GM04503 (cell line): ENCODE results near the gene H2AZ2.
"Not testable (repeated sequence)": the region's sequence is repeated elsewhere in the genome, so short reads cannot be mapped to it uniquely, and the experiment has no call there.

Experiments used
- DNase-seq: peaks from one replicate; pipeline ENCODE4 v3.0.0-alpha.2; 2012; ENCODE audit warnings: low read depth

Gene H2AZ2

DNA sequence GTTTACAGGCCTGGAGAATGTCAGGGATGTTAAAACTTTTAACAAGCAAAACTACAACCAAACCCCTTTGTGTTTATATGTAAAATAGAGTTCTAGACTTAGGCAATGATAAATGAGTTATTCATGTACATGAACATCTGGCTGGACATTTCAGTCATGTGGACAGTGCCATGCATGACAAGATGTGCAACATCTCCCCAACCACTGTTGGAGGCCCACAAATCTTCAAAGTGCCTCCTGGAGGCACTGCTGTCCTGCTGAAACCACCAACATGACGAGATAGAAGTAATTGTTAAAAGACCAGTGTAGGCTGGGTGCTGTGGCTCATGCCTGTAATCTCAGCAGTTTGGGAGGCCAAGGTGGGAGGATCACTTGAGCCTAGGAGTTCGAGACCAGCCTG lies 33.0 kb downstream of the H2AZ2 start:
- no peak for DNase-seq

GRCh38 chr7:44811571-44811970 lies 36.3 kb downstream of the H2AZ2 start:
- no peak for DNase-seq

- DNase-seq: no peak
These were observed 36.8 kb downstream of the H2AZ2 start for GRCh38 chr7:44811093-44811492.

GRCh38 chr7:44808914-44809393 lies 38.9 kb downstream of the H2AZ2 start:
- no peak for DNase-seq

- DNase-seq: no peak
These were observed 41.9 kb downstream of the H2AZ2 start for GRCh38 chr7:44805950-44806349.

- not testable (repeated sequence) for DNase-seq
These were observed 43.9 kb downstream of the H2AZ2 start for GRCh38 chr7:44803828-44804519.

DNA sequence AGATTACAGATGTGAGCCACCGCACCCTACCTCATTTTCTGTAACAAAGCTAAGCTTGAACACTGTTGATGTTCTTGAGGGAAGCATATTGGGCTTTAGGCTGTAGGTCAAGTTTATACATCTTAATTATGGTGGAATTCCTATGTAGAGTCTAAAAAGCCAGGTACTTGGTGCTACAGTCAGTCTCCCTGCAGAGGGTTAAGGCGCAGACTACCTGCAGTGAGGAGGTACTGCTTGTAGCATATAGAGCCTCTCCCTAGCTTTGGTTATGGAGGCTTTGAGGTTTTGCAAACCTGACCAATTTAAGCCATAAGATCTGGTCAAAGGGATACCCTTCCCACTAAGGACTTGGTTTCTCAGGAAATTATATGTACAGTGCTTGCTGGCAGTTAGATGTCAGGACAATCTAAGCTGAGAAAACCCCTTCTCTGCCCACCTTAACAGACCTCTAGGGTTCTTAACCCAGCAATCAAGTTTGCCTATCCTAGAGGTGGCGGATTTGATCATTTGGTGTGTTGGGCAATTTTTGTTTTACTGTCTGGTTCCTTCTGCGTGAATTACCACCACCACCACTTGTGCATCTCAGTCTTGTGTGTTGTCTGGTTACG lies 45.4 kb downstream of the H2AZ2 start:
- no peak for DNase-seq

GRCh38 chr7:44801890-44802289 lies 46.0 kb downstream of the H2AZ2 start:
- no peak for DNase-seq

GRCh38 chr7:44799939-44800338 lies 47.9 kb downstream of the H2AZ2 start:
- no peak for DNase-seq

GRCh38 chr7:44798649-44799305 lies 49.1 kb downstream of the H2AZ2 start:
- DNase-seq: no peak

DNA sequence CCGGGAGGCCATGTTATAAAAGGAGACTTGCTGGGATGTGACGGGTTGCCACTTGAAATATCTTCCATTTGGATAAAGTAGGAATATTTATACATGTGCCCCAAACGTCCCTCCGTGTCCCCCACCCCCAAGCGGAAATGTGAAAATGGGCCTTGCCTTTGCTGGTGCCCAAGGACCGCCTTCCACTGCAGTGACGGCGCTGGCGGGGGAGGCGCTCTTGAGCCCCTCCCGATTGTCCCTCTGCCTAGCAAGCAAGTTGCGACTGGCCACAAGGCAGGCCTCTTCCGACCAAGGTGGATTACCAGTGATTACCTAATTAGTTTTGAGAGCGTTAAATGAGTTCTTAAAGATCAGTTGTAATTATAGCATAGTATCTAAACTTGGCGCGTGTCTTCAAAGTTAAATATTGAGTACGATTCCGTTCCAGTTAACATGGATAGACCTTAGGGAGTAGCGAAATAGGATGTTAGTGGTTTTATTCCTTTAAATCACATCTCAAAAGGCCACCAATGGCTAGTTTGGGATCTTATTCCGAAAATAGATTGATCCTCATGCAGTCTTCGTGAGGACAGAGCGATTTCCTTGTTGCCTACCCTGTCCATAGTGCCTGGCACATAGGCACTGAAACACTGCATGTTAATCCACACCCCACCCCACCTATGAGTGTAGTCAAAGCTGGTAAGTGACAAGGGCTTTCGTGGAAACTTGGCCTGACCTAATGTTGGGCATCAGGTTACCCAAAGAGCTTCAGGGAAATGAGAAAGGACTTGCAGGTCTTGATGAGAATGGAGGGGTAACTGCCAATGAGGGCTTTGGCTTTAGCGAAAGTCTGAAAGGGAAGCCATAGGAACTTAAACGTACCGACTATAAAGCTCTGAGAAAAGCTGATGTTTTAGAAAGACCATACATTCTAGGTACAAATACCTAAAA lies 50.3 kb downstream of the H2AZ2 start:
- DNase-seq: peak; percentile 54

DNA sequence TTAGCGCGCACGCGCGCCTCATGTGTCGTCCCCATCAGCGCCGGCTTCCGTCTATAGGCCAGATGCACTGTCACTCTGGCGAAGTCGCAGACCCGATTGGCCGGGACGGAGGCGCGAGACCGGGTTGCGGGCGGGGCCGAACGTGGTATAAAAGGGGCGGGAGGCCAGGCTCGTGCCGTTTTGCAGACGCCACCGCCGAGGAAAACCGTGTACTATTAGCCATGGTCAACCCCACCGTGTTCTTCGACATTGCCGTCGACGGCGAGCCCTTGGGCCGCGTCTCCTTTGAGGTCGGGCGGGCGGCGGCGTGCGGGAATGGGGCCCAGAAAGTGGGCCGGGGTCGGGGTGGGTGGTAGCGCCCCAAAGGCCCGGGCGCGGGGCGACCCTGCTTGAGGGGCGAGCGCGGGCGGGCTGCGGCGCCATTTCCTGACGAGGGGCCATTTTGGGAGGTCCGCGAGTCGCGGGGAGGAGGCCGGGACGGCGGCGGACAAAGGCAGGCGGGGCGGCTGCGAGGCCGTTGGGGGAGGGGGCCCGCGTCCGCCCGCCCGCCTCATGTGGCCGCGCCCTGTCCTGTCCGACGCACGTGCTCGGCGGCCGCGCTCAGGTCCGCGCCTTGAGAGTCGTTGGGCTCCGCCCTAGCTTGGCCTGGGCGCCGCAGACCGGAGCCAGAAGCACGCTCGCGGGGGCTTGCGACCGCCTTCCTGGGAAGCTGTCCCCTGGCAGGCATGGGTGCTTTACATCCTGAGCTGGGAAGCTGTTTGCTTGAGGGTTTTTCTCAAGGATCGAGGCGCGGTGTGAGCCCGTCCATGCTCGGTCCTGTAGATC lies 51.2 kb downstream of the H2AZ2 start, which contains the start of gene PPIA:
Gene PPIA (plus strand): TSS at position 178 of the 825 bp plus-strand sequence. CDS start 44 bp downstream, at position 222.
- peak; percentile 88 for DNase-seq

DNA sequence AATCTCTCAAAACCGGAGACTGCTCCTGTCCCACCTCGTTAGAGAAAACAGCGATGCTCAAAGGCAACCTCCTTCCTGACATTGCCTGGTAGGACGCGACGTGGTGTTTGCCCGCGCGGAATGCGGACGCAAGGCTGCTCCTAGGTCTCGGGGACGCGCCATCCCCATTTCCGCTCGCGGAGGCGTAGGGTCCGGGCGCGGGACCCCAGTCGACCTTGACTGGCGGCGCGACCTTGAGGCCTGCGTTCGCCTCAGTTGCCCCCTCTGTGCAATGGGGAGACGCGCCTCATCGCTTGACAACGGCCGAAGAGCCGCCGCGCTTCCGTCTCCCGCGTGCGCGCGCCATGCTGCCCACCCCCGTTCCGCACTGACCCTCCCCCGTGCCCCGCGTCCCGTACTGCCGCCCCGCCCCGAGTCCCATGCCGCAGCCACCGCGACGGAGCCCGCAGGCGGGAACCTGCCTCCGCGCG lies 51.8 kb downstream of the H2AZ2 start:
- DNase-seq: no peak

DNA sequence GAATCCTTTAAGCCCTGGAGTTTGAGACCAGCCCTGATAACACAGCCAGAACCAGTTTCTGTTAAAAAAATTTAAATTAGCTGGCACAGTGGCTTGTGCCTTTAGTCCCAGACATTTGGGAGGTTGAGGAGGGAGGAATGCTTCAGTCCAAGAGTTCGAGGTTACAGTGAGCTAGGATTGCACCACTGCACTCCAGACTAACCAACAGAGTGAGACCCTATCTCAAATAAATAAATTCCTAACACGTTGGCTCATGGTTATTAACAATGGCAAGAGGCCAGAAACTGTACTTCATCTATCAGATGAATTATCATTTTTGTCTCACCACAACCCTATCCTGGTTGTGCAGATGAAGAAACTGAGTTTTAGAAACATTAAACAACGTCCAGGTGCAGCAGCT lies 53.6 kb downstream of the H2AZ2 start:
- no peak for DNase-seq

- no peak for DNase-seq
These were observed 54.0 kb downstream of the H2AZ2 start for GRCh38 chr7:44793919-44794318.

- no peak for DNase-seq
These were observed 56.3 kb downstream of the H2AZ2 start for GRCh38 chr7:44791278-44792219.

GRCh38 chr7:44789990-44790389 lies 57.9 kb downstream of the H2AZ2 start:
- no peak for DNase-seq

GRCh38 chr7:44787762-44788161 lies 60.1 kb downstream of the H2AZ2 start:
- no peak for DNase-seq

DNA sequence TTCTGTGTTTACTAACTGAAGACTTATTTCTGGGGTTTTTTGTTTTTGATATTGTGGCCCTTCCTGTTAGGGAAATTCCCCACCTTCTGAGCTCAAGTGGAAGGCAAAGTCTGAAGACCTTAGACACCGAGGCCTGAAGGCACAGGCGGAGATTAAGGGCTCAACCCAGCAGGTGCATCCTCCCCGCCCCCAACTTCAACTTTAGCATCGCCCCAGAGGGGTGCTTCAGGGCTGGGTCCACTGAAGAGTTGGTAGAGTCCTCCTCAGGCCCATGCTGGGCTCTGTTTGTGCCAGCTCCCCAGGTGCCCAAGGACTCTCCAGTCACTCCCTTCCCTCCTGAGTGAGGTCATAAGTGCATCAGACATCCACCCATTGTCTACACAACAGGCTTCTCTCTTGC lies 60.8 kb downstream of the H2AZ2 start:
- DNase-seq: no peak

DNA sequence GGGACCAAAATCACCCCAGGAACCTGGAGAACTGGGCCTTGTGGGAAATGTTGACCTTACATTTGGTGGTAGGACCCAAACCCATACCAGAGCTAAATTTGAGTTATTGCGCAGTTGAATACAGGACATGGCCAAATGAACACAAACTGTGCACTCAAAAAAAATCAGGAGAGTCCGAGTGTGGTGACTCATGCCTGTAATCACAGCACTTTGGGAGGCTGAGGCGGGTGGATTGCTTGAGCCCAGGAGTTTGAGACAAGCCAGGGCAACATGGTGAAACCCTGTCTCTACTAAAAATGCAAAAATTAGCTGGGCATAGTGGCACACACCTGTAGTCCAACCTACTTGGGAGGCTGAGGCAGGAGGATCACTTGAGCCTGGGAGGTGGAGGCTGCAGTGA lies 62.7 kb downstream of the H2AZ2 start:
- not testable (repeated sequence) for DNase-seq
